Parathyroid adenoma (tissue), 2 donors: ENCODE data around the gene KIF13A.
A peak's percentile ranks its signal among the peaks of the same experiment; 100 is the strongest.

Source experiments
- H2AFZ ChIP-seq: fragments of 300-600 bp; sonication (generic); one replicate; pipeline ENCODE4 v1.7.0; 2017; ENCODE audit warnings: antibody characterized with exemption, mild to moderate bottlenecking
- H3K27ac ChIP-seq: fragments of 300-600 bp; sonication (generic); one replicate; pipeline ENCODE4 v1.7.0; 2017
- H3K27me3 ChIP-seq: fragments of 300-600 bp; sonication (generic); one replicate; pipeline ENCODE4 v1.7.0; 2017; ENCODE audit warnings: low read length; ENCODE audit not compliant: control insufficient read depth, insufficient read depth
- H3K36me3 ChIP-seq: fragments of 300-600 bp; sonication (generic); one replicate; pipeline ENCODE4 v1.7.0; 2017; ENCODE audit warnings: low read length; ENCODE audit not compliant: control insufficient read depth, insufficient read depth
- H3K4me1 ChIP-seq: fragments of 300-600 bp; sonication (generic); one replicate; pipeline ENCODE4 v1.7.0; 2017; ENCODE audit warnings: control low read depth
- H3K4me2 ChIP-seq: fragments of 300-600 bp; sonication (generic); one replicate; pipeline ENCODE4 v1.7.0; 2017; ENCODE audit warnings: low read length
- H3K4me3 ChIP-seq: fragments of 300-600 bp; sonication (generic); one replicate; pipeline ENCODE4 v1.7.0; 2017; ENCODE audit warnings: low read depth, low read length
- H3K79me2 ChIP-seq: fragments of 300-600 bp; sonication (generic); one replicate; pipeline ENCODE4 v1.7.0; 2017; ENCODE audit warnings: control low read depth
- H3K9ac ChIP-seq: fragments of 300-600 bp; sonication (generic); one replicate; pipeline ENCODE4 v1.7.0; 2017; ENCODE audit warnings: mild to moderate bottlenecking
- H3K9me3 ChIP-seq: fragments of 300-600 bp; sonication (generic); one replicate; pipeline ENCODE4 v1.7.0; 2017; ENCODE audit warnings: low read length; ENCODE audit not compliant: control insufficient read depth
- CTCF ChIP-seq: fragments of 300-600 bp; sonication (generic); IDR thresholded peaks from one replicate; pipeline ENCODE4 v1.7.0; 2017; ENCODE audit warnings: antibody characterized with exemption, mild to moderate bottlenecking
- donor health status: primary hyperparathyroidism.

KIF13A gene

GRCh38 chr6:17935188-17936149 is 52.0 kb downstream of the KIF13A start:
- no peak overlapping the region for H2AFZ ChIP-seq
- no peak overlapping the region for H3K4me3 ChIP-seq
- H3K9ac ChIP-seq = no peak overlapping the region
- H3K36me3 ChIP-seq = no peaks in the 10 kb centered on the region
- no peaks in the 10 kb centered on the region for H3K9me3 ChIP-seq
- H3K27ac ChIP-seq = no peak overlapping the region
- no peak for TF ChIP-seq CTCF
- H3K79me2 ChIP-seq = peaks cover 8% of the 10 kb centered on the region
- no peaks in the 10 kb centered on the region for H3K4me1 ChIP-seq
- no peak overlapping the region for H3K4me2 ChIP-seq
- H3K27me3 ChIP-seq = no peaks in the 10 kb centered on the region

- Histone ChIP-seq H3K27ac (no peak overlapping the region), H3K4me2 (no peak overlapping the region), H3K9ac (no peak overlapping the region), H3K9me3 (no peaks in the 10 kb centered on the region), H3K4me1 (no peaks in the 10 kb centered on the region), H3K79me2 (peaks cover 3% of the 10 kb centered on the region), H2AFZ (no peak overlapping the region), H3K27me3 (no peaks in the 10 kb centered on the region), H3K4me3 (no peak overlapping the region), H3K36me3 (no peaks in the 10 kb centered on the region)
- TF ChIP-seq CTCF = no peak
Measured at GRCh38 chr6:17933716-17934115, 53.7 kb downstream of the KIF13A start.

- Histone ChIP-seq H3K4me3 (no peak overlapping the region), H3K27ac (peak overlapping the region; percentile 29), H2AFZ (no peak overlapping the region), H3K36me3 (no peaks in the 10 kb centered on the region), H3K27me3 (no peaks in the 10 kb centered on the region), H3K9me3 (no peaks in the 10 kb centered on the region), H3K4me1 (no peaks in the 10 kb centered on the region), H3K9ac (no peak overlapping the region), H3K4me2 (no peak overlapping the region), H3K79me2 (peaks cover 9% of the 10 kb centered on the region)
- TF ChIP-seq CTCF = no peak
Measured at GRCh38 chr6:17932330-17932852, 55.0 kb downstream of the KIF13A start.

DNA sequence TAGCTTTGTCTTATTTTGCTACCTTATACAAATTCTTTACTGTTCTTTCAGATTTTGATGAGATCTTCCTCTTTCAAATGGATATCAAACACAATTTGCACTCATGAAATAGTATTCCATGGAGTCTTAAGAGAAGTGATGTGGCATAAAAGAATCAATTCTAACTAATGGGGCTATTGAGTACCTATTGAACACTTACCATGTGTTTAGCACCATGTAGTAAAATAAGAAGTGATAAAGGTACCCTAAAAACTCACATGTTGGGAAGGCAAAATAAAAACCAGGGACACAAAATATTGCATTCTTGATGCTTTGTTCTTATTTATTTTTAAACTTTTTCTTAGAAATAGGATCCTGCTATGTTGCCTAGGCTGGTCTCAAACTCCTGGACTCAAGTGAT is 56.2 kb downstream of the KIF13A start:
- peaks cover 6% of the 10 kb centered on the region for H3K79me2 ChIP-seq
- no peaks in the 10 kb centered on the region for H3K9me3 ChIP-seq
- H3K27ac ChIP-seq = no peak overlapping the region
- H3K4me3 ChIP-seq = no peak overlapping the region
- TF ChIP-seq CTCF = no peak
- no peaks in the 10 kb centered on the region for H3K36me3 ChIP-seq
- no peak overlapping the region for H3K4me2 ChIP-seq
- H3K9ac ChIP-seq = no peak overlapping the region
- H2AFZ ChIP-seq = no peak overlapping the region
- H3K4me1 ChIP-seq = no peaks in the 10 kb centered on the region
- H3K27me3 ChIP-seq = no peaks in the 10 kb centered on the region
